ENCODE results near the gene FER1L5.

GRCh38 chr2:96739633-96740428, 97.3 kb downstream of the FER1L5 start, which contains the start of gene LMAN2L:
- TF ChIP-seq CTCF (IDR thresholded peaks at IDR 0.05) (no peak), EZH2 (IDR thresholded peaks at IDR 0.05; ENCODE audit: borderline replicate concordance, insufficient read depth, low read depth, low read length, poor library complexity, severe bottlenecking) (no peak)
